LNCAP (cell line): ENCODE data around the gene SLC35F3.

Source experiments
- CTCF ChIP-seq: fragments of 450-650 bp; IDR thresholded peaks from 2 replicates; pipeline ENCODE4 v1.5.1; 2017; ENCODE audit warnings: mild to moderate bottlenecking

Gene SLC35F3

GRCh38 chr1:234107416-234108021 lies 203.0 kb downstream of the SLC35F3 start:
- TF ChIP-seq CTCF: no peak

- TF ChIP-seq CTCF: no peak
Measured at GRCh38 chr1:234108921-234109320, 204.4 kb downstream of the SLC35F3 start.

GRCh38 chr1:234109840-234110239 lies 205.4 kb downstream of the SLC35F3 start:
- TF ChIP-seq CTCF: no peak

- peak; percentile 66 for TF ChIP-seq CTCF
Measured at GRCh38 chr1:234111458-234112142, 207.1 kb downstream of the SLC35F3 start.

GRCh38 chr1:234114648-234115307 lies 210.3 kb downstream of the SLC35F3 start:
- peak; percentile 81 for TF ChIP-seq CTCF

- TF ChIP-seq CTCF: no peak
Measured at GRCh38 chr1:234118911-234119310, 214.4 kb downstream of the SLC35F3 start.

GRCh38 chr1:234119431-234119830 lies 215.0 kb downstream of the SLC35F3 start:
- TF ChIP-seq CTCF: no peak
